GM19328 (cell line): ENCODE results near the gene IL33.

Experiments
- ATAC-seq: cut with Tn5 transposase; IDR thresholded peaks from one replicate; pipeline ENCODE4 v1.9.1; 2021; ENCODE audit warnings: mild to moderate bottlenecking, moderate library complexity; ENCODE audit not compliant: unreplicated experiment

Gene IL33

DNA sequence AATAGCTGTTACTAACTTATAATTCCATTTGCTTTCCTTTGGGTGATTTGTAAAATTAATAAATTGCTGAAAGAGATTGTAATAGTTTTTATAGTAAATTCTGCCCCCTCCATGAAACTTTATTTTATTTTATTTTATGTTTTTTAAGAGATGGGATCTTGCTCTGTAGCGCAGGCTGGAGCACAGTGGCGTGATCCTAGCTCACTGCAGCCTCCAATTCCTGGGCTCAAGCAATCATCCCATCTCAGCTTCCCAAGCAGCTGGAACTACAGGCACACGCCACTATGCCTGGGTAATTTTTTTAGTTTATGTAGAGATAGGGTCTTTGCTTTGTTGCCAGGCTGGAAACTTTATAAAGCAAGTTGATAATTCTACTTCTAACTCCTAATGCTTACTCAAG lies 395 bp downstream of the IL33 start:
- no peak for ATAC-seq

DNA sequence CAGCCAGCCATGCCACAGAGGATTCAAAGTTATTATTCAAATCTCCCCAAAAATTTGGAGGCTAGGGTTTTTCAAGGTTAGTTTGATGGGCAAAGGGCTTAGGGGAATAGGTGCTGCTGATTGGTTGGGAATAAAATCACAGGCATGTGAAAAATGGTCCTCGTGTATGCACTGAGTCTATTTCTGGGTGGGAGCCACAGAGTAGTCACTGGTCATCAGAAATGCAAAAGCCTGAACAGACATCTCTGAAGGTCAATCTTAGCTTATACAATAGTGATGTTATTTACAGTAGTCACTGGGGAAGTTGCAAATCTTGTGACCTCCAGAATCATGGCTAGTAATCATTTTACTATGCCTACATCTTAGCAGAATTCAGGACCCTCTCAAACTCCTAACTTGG lies 1.3 kb downstream of the IL33 start:
- ATAC-seq = no peak

DNA sequence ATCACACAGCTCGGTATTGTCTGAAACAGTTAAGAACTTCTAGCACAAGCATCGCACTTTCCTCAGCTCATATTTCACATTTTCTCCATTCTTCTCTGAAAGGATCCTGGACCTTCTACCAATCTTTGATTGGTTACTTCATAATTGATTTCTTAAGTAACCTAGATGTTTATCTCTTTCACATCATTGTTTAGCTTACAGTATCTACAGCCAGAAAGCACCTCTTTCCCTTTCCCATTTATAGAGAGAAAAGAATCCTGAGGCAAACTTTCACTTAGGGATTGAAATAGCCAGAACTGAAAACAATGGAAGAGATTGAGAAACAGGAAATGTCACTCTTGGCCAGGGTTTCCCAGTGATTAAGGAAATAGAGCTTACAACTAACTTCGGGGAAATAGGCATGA lies 2.5 kb downstream of the IL33 start:
- ATAC-seq = no peak

DNA sequence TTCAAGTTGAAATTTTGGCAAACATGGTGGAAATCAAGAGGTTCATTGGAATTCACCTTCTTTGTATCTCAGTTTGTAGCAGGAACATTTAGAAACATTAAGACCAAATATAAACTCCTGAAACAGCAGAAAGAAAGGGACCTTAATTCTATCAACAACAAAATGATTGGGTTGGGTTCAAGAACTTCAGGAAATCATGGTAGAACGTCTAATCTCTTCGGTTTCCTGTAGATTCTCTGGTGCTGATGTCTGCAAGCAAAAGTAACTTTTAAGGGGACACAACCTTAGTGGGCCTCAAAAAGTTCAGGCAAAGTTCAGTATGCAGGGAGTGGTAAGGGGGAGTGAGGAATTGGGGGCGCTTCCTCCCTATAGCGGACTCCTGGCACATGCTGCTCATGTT lies 3.4 kb downstream of the IL33 start:
- no peak for ATAC-seq

DNA sequence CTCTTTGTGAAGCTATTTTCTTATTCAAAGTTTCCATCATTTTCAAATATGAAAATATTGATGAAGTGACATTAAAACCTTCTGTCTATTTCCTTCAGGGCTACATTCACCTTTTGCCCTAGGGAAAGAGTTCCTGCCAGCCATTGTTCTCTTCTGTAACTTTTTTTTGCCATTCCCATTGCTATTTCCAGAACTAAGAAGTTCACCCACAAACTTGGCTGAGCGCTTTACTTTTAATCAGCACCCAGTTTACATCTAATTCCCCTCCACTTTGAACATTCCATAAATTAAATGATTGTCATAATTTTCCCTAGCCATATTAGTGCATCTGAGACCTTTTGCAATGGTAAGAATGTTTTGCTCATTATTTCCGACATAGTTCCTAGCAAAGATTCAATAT lies 4.4 kb downstream of the IL33 start:
- ATAC-seq = no peak

DNA sequence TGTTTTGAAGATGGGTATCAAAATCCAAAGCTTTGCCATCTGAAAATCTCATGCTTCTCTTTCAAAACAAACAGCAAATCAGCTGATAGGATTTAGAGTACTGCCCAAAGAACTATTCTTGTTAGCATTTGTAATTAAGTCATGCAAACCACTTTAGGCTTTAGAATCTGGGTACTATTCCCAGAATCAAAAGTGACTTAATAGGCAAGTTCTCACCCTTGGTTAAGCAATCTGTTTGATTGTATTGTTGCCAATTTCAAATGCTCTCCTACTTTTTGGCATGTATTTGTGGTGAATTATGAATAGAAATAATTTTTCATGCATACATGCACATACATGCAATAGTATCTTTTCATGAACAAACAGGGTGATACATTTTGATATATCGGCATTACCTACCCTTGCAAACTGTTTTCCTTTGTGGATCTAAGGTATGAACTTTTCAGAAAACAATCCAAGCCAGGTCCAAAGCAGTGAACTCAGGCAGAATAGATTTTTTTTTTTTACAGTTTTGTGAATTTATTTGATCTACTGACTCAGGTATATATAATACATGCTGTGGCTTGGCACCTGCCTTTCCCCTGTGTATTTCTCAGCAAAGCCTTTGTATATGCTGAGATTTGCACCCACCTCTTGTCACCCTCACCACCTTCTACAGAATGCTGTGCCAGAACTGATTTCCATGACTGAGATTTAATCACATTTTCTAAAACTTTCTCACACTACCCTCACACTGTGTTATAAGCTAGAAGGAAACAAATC lies 9.0 kb downstream of the IL33 start:
- ATAC-seq = no peak

DNA sequence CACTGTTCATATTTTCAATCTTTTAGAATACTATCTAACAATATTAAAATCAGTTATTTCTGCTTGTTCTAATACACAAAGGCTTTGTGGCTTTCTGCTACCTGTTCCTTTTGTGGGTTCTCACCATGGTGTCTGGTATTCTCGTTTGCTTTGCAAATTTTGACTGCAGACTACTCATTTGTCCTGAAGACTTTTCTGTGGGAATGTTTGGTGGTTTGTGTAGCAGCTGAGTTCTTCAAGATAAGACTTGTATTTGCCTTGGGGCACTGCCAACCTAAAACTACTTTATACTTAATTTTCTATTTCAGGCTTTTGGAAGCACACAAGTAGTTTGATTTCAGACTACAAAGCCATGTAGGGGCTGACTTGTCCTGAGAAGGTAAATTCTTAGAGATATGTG lies 11.1 kb downstream of the IL33 start:
- no peak for ATAC-seq

DNA sequence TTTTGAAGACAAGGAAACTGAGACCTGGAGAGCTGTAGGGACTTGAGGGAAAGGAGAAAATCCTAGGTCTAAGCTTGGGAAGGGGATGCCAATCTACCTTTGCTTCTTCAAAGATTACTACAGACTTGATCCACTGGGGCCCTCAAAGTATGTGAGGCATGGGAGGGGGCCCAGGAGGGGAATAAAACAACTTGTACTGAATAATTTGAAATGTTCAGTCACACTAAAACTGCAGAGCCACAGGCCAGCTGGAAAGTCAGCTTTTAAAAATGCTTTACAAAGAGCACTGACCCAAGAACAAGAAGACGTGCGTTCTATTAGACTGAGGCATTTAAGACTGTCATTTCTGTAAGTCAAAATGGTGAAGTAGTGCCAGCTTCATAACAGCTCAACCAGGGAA lies 13.6 kb downstream of the IL33 start:
- no peak for ATAC-seq

DNA sequence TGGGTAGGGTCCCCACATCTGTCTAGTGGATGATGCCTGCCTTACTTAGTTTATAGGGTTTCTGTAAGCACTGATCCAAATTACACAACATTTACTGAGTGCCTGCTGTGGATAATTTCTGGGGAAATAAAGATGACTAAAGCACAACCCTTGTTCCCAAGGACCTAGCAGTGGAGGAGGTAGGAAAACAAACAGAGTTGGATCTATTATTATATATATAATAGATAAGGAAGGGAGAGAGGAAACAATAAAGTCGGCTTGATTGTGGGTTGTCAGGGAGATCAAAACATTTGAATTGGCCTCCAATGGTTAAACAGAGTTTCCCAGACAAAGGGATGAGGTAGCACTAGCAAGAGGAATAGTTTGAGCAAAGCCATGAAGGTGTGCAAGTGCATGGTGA lies 14.0 kb downstream of the IL33 start:
- no peak for ATAC-seq

DNA sequence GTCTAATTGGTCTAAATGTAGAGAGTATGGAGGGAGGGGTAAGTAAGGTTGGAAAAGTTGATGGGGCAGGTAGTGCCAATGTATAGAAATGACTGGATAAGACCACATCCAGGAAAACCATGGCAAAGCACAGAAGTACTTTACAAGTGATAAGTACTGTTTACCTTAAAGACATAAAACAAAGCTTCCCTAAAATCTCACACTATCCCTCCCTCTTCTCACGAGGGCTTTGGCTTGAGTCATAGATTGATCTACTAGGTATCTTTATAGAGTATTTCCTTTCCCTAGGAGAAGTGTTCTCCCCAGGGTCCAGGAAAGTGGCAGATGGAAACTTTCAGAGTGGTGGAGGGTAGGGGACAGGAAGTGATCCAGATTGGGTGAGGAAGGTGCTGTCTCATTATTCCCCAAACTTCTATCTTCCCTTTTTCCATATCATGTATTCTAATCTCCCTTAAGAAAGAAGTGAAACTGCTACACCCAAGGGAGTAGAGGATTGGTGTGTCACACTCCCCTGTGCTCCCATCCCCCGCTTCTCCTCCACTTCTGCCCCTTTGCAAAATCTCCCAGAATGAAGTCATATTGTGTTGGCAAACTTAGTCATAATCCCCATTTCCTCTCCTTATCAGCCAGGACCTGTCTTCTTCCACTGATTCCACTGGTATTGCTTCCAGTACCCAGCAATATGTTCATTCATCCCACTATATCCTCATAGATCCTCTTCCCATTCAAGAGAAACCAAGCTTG lies 14.6 kb downstream of the IL33 start:
- ATAC-seq = no peak

DNA sequence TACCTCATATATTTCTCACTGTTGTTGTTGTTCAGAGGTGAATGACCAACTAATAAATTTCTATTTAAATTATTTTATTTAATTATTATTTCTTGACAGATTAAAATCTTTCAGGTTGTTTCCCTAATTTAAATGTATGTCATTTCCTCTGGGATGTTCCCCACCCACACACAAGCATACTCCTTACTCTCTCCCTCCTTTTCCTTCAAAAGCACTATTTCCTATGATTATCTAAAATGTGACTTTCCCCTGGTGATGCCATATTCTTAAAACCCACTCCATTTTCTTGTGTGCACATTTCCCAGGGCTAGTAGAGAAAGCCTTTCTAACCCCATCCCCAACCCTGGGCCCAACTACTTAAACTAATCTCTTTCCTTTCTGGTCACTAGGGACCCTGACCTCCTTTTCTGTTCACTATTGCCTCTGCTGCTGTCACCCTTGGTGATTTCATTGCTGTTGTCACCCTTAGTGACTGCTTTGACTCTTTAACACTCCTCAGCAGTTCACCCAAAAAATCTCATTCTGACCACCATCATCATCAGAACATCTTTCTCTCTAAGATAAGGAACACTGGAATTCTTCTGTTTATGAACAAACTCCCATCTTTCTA lies 16.8 kb downstream of the IL33 start:
- no peak for ATAC-seq

DNA sequence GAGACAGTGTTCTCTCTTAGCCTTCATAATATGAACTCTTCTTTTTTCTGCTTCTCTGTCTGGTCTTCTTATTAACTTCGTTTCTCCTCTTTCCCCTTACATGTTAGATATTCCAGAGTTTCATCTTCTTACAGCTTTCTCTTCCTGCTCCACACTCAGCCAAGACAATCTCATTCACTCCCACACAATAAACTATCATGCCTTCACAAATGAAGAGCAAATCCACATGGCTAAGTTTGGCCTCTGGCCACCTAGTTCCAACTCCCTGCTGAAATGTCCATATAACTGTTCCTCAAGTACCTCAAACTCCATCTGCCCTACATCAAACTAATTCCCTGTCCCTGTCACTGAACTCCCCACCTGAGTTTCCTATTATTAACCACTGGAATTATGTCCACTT lies 18.4 kb downstream of the IL33 start:
- ATAC-seq = no peak

DNA sequence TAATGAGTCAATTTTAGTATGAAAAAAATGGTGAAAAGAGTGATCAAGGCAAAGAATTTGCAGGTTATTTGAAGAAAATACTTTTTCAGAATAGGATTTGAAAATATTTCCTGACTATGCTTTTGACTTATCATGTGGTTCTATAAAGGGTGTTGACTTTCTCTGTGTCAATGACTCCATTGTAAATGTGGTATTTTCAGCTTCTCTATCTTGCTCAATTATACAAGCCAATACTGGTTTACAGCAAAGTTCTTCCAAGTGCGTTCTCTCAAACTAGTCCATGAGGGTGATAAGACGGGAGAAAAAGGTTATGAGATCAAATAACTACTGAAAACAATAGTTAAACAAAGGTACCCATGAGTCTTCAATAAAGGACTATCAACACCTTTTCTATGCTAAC lies 21.7 kb downstream of the IL33 start:
- ATAC-seq = no peak

DNA sequence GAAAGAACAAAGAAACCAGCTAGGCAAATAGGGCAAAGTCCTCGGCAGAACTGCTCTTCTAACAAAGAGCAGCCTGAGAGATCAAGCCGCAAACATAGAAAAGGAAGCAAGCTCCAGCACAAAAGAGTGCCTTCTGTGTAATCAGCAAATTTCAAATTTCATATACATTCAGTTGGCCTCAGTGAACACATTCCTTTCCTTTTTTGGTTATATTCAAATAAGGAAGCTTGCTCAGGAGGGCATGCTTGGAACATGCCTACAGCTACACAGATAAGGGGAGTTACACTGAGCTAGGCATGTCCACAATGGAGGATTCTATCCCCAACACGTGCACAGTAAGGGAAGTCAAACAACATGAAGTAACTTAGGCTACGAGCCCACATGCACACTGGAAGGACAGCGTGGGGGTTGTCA lies 23.4 kb downstream of the IL33 start:
- ATAC-seq = no peak

DNA sequence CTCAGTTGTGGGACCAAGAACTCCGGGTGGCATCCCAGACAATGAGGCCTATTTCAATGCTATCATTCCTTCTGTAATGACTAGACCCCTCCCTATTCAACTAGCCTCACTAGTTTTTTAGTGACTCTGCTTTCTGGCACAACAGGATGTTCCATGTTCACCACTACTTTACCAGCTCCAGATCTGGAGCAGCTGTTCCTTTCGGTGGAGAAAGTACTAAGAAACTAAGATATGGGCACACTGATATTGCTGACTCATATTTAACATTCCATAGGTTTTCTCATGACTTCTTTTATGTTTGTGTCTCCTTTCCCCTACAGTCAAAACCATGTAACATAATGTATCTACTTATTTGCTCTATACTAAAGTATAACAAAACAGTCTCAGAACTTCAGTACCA lies 24.1 kb downstream of the IL33 start:
- no peak for ATAC-seq

DNA sequence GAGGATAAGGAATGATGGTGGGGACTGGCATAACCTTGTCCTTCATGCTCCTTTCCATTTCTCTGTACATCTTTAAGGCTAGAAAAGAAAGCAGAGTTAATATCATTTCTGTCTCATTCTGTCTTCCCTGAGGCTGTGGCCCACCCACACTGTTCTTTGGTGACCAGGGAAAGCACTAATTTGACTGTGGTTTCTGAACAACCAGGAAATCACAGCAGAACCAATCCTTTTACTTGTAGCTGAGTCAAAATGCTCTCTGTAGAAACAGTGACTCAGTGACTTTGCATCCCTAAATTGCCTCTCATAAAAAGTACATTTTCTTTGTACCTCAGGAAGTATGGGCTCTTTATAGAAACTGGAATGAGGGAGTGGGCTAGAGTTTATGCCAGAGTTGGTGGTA lies 28.1 kb downstream of the IL33 start:
- peak; percentile 88 for ATAC-seq

DNA sequence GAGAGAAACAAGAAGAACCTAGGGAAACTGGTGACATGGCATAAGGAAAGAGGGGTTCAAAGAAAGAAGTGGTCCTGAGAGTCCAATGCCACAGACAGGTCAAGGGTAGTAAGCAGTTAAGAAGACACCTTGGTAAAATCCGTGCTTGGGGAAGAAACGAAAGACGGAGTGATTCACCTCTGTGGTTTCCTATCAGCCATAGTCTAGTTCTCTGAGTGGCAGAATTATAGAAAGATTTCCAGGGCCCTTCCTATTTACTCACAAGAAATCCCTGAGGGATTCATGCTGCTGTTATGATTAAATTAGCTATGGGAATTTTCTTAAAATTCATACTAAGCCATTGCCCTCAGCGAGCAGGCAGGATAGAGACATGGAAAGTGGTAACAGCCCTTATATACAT lies 31.7 kb downstream of the IL33 start:
- no peak for ATAC-seq

DNA sequence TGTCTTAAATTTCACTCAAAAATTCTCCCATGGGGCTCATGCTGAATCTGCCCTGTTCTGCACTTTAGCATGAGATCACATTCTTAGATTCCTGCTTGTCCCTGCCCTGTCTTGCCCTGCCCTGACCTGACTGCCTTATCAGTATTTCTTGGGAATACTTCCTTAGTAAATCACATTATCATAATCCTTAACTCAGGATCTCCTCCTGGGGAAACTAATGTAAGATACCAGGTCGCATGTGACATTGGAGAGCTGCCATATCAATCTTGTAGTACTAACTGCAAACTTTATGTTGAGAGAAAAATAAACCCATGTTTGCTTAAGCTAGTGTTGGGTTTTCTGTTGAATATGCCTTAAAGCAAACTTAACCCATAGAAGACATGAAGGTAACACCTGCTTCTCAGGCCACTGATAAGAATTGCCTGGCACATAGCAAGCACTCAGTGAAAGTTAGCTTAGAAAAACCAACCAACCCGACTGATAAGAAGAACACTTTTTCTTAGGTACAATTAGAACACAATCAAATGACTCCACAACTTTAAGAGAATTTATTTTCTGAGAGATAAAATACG lies 53.3 kb downstream of the IL33 start:
- ATAC-seq = no peak

DNA sequence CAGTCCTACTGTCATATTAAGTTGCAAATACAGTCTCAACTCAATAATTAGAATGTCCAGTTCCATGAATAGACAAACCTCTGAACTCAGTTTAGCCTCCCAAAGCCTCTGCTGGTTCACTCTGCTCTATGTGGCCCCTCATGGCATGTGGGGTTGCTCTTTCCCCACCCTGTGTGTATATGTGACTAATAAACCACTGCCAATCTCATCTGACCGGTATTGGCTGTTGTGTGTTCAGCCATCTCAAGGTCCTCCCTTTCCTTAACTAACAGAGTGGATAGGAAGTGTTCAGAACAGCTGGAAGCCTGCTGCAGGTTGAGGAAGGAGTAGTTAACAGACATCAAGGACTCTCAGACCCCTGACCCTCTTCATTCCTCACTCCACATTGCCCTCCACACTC lies 55.3 kb downstream of the IL33 start:
- ATAC-seq = no peak

DNA sequence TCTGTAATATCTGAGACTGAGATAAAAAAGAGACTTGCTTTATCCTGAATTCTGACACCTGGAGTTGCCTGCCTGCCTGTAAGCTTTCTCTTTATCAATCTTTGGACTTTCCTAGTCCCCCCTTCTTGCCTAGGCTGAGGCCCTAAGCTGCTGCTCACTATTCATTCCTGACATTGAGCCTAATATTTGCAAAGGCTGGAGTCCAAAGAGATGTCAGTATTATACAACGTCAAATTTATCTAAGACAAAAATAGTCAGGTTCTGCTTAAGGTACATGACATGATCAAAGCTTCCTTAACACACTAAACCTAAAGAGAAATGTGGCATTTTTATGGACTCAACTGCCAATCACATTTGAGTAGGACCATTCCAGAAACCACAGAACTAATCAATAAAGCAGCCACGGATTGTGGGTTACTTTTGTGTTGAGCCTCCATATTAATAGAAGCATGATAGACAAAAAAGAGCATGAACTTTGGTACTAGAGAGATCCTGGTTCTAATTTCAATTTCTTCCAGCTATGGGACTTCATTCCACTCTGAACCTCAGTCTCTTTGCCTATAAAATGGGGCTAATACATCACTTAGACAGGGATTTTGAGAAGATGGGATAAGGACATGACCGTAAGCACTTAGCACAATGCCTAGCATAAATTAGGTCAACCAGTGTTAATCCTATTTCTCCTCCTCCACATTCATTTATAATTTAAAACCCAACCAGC lies 56.1 kb downstream of the IL33 start:
- no peak for ATAC-seq

DNA sequence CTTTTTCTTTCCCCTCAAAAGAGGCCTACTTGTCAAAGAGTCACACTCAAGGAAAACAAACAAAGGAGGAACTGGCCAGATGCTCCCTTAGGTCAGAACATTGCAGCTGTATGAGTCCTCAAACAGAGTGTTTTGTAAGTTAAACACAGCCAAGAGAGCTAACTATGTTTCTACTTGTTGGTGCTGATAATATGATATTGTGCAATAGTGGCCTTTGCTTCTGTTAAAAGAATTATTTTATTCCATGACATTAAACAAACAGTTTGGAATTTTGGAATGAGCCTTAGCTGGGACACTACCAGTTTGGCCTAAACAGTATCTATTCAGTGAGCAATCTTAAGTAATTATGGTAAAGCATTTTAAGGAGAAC lies 56.6 kb downstream of the IL33 start:
- no peak for ATAC-seq
